HG03064 (cell line): Measurements from ENCODE around the gene PRMT1.
"Not testable (repeated sequence)": the region's sequence is repeated elsewhere in the genome, so short reads cannot be mapped to it uniquely, and the experiment has no call there.

Source experiments
- ATAC-seq: cut with Tn5 transposase; IDR thresholded peaks from one replicate; pipeline ENCODE4 v1.9.1; 2021; ENCODE audit warnings: low read depth; ENCODE audit not compliant: unreplicated experiment

The PRMT1 gene

GRCh38 chr19:49716154-49716553 lies 39.1 kb downstream of the PRMT1 start:
- ATAC-seq: no peak

- no peak for ATAC-seq
Observed at GRCh38 chr19:49718511-49718910, 41.4 kb downstream of the PRMT1 start.

- no peak for ATAC-seq
Observed at GRCh38 chr19:49718991-49719390, 41.9 kb downstream of the PRMT1 start.

DNA sequence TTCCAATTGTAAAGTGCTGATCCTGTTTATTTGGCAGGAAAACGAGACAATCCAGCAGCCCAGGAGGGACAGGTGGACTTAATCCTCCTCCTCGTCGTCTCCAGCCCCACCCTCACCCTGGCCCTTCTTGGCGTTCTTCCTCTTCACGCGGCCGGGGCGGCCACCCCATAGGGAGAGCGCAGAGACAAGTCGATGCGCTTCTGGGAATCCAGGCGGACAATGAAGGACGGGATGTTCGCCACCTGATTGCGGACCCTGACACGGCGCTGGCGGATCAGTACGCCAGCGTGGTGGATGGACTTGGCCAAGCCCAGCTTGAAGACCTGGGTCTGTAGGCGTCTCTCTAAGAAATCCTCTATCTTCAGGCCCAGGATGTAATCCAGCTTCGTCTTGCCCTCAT lies 42.3 kb downstream of the PRMT1 start:
- ATAC-seq: not testable (repeated sequence)

DNA sequence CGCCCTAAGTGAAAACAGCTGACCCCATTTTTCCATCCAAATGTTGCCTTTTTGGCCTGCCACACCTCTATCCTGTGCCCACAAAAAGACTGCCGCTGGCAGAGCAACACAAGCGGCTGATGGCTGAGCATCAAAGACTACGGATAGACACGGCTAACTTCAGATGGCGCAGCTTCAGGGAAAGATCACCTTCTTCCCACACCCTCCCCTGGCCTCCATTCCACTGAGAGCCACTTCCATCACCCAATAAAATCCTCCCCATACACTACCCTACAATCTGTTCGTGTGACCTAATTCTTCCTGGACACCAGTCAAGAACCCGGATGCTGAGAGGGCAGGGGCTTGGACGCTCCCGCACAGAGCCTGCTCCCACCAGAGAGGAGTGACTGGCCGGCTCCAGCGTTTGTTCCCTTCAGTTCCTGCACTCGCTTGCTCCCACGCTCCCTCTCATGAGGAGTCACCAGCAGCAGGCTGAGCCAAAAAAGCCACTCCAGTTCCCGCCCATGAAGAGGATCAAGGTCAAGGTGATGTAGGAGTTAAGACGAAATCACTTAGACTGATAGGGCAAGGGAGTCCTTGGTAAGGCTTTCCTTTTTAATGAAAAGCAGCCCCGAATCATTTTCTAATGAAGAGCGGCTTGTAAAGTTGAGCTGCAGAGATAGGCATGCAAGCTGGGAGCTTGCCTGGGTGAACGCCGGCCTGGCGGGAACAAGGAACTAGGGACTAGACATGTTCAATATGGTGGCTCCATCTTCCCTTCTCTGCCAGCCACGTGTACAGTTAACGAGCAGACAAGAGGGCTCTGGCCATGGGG lies 50.4 kb downstream of the PRMT1 start:
- no peak for ATAC-seq

DNA sequence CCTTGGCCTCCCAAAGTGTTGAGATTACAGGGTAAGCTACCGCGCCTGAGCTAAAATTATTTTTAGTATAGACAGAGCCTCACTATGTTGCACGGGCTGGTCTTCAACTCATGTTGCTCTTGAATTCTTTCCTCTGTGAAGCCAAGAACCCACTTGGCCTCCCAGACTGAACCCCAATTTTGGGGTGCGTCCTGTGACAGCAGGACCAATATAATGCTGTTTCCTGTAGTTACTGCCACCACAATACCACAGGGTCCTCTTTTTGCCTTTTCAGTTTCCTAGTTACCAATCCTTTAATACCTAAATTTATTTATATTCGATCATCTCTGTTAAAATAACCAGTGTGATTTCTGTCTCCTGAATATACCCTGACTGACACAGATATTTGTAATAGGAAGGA lies 53.1 kb downstream of the PRMT1 start:
- no peak for ATAC-seq
